SU-DHL-6 (cell line): ENCODE results near the gene ERMN.

Experiments used
- H2AFZ ChIP-seq: fragments of 200-600 bp; sonication (generic); 2 replicates; pipeline ENCODE4 v1.6.1; 2014; ENCODE audit warnings: low read depth, mild to moderate bottlenecking, moderate library complexity, mixed read lengths, antibody characterized with exemption, low read length; ENCODE audit not compliant: severe bottlenecking
- H3F3A ChIP-seq: fragments of 200-600 bp; shearing (Covaris generic); 2 replicates; pipeline ENCODE4 v1.6.0; 2016; ENCODE audit warnings: antibody characterized with exemption, mild to moderate bottlenecking; ENCODE audit not compliant: insufficient read depth
- H3K27ac ChIP-seq: fragments of 200-600 bp; sonication (generic); 2 replicates; pipeline ENCODE4 v1.5.1; 2016; ENCODE audit warnings: low read depth, mild to moderate bottlenecking, low read length, moderate library complexity, mixed read lengths
- H3K27me3 ChIP-seq: fragments of 200-600 bp; sonication (generic), shearing (Covaris generic); 2 replicates; pipeline ENCODE4 v1.6.0; 2014; ENCODE audit warnings: mild to moderate bottlenecking, low read length
- H3K36me3 ChIP-seq: fragments of 200-600 bp; sonication (generic); 2 replicates; pipeline ENCODE4 v1.6.1; 2014; ENCODE audit warnings: mild to moderate bottlenecking, low read length, mixed read lengths
- H3K4me2 ChIP-seq: fragments of 300-600, 200-600 bp; shearing (Covaris generic), sonication (generic); 2 replicates; pipeline ENCODE4 v1.6.0; 2014; ENCODE audit warnings: low read length, low read depth, mild to moderate bottlenecking; ENCODE audit not compliant: poor library complexity, severe bottlenecking
- H3K4me3 ChIP-seq: fragments of 200-600 bp; sonication (generic); 2 replicates; pipeline ENCODE4 v1.5.1; 2014; ENCODE audit warnings: antibody characterized with exemption, low read length, mild to moderate bottlenecking, mixed read lengths; ENCODE audit not compliant: insufficient read depth, poor library complexity, severe bottlenecking
- H3K79me2 ChIP-seq: fragments of 200-600 bp; sonication (generic); 2 replicates; pipeline ENCODE4 v1.6.1; 2014; ENCODE audit warnings: mild to moderate bottlenecking, low read length, moderate library complexity; ENCODE audit not compliant: insufficient read depth
- H3K9ac ChIP-seq: fragments of 200-600 bp; sonication (generic); 2 replicates; pipeline ENCODE4 v1.7.0; 2014; ENCODE audit warnings: mild to moderate bottlenecking, low read length
- H3K9me2 ChIP-seq: fragments of 200-600 bp; sonication (generic); replicated peaks from 2 replicates; pipeline ENCODE4 v1.6.1; 2014; ENCODE audit warnings: low read length; ENCODE audit not compliant: insufficient read depth
- H3K9me3 ChIP-seq: fragments of 200-600 bp; sonication (generic); 2 replicates; pipeline ENCODE4 v1.6.1; 2014; ENCODE audit warnings: low read length, mixed read lengths; ENCODE audit not compliant: insufficient read depth
- H4K20me1 ChIP-seq: fragments of 200-600 bp; sonication (generic); 2 replicates; pipeline ENCODE4 v1.6.1; 2014; ENCODE audit warnings: low read depth, mild to moderate bottlenecking, antibody characterized with exemption, low read length, moderate library complexity, mixed read lengths
- CTCF ChIP-seq: fragments of 200-600 bp; sonication (generic); IDR thresholded peaks from one replicate; pipeline ENCODE4 v1.5.1; 2017; ENCODE audit warnings: antibody characterized with exemption, mild to moderate bottlenecking, low read length, moderate library complexity; ENCODE audit not compliant: insufficient read depth, poor library complexity, severe bottlenecking
- EZH2phosphoT487 ChIP-seq: fragments of 200-600 bp; sonication (generic), shearing (Covaris generic); conservative IDR thresholded peaks from 2 replicates; pipeline ENCODE4 v1.6.1; 2018; ENCODE audit warnings: mild to moderate bottlenecking, antibody characterized with exemption, low read length, moderate library complexity, mixed read lengths

ERMN gene

GRCh38 chr2:157329524-157329923 is 3.9 kb upstream of the ERMN start:
- Histone ChIP-seq H3K4me2 (no peak overlapping the region), H4K20me1 (no peaks in the 10 kb centered on the region), H3K4me3 (no peak overlapping the region), H3F3A (no peaks in the 10 kb centered on the region), H3K27me3 (no peaks in the 10 kb centered on the region), H3K27ac (no peak overlapping the region), H3K9me2 (no peaks in the 10 kb centered on the region), H3K9ac (no peak overlapping the region), H3K36me3 (no peaks in the 10 kb centered on the region), H2AFZ (no peak overlapping the region), H3K9me3 (no peaks in the 10 kb centered on the region), H3K79me2 (no peaks in the 10 kb centered on the region)
- TF ChIP-seq CTCF (no peak), EZH2phosphoT487 (no peak)

DNA sequence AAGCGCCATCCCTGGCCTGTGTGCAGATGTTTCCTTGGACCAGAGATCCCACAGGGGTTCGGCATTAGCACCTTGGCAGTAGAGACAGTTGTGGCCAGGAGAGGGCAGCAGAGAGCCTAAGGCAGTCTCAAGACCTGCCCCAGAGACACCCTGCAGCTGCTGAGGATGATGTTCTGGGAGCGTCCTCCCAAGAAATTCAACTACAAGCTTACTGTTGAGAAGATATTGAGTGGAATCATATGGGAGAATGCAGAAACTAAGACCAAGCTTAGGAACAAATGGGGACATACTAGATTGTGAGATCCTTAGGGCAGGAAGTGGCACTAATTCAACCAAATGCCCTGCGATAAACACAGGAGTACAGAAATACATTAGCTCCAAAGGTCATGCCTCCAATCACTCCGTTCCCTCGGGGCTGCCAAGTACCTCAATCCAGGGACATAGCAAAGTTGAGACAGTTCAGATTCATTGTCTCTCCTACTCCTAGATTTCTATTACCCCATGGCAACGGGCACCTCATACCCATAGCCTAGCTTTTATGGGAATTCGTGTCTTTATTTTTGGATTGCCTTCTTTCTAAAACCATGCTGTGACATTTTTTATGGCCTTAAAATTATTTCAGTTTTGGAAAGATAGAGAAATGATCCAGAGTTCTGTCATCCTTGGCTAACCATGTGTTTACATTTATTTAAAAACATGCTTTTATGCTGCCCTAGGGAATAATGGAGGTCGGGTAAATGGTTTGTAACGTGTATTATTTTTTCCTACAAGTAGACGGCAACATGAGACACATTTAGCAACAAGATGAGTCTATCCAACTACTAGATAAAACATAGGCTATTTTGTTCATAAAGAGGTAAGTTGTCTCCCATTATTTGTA is 2.2 kb upstream of the ERMN start:
- no peak overlapping the region for H3K9ac ChIP-seq
- H3K27ac ChIP-seq: no peak overlapping the region
- H3K9me2 ChIP-seq: no peaks in the 10 kb centered on the region
- no peaks in the 10 kb centered on the region for H3K9me3 ChIP-seq
- H3K36me3 ChIP-seq: no peaks in the 10 kb centered on the region
- no peaks in the 10 kb centered on the region for H3F3A ChIP-seq
- no peak overlapping the region for H2AFZ ChIP-seq
- H3K4me3 ChIP-seq: no peak overlapping the region
- H4K20me1 ChIP-seq: no peaks in the 10 kb centered on the region
- H3K27me3 ChIP-seq: no peaks in the 10 kb centered on the region
- H3K4me2 ChIP-seq: no peak overlapping the region
- TF ChIP-seq CTCF (peak; percentile 95), EZH2phosphoT487 (no peak)
- H3K79me2 ChIP-seq: no peaks in the 10 kb centered on the region

DNA sequence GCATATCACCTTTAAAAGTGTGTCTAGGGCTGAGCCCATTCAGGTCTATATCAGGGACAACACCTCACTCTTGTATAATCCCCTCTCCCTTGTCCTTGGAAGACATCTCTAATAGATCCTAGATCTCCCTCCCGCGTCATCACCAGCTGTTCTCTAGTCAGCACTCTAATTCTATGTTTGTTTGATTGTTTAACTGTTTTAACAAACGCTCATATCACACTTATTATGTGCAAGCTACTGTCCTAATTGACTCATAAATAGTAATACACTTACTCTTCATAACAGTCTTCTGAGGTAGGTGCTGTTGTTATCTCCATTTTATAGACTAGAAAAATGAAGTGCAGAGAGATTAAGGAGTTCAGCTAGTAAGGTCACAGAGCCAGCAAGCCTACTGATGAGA is 1.6 kb upstream of the ERMN start:
- no peaks in the 10 kb centered on the region for H3F3A ChIP-seq
- H3K27ac ChIP-seq: no peak overlapping the region
- H3K9me3 ChIP-seq: no peaks in the 10 kb centered on the region
- H3K27me3 ChIP-seq: no peaks in the 10 kb centered on the region
- H3K4me2 ChIP-seq: no peak overlapping the region
- no peaks in the 10 kb centered on the region for H3K36me3 ChIP-seq
- H3K79me2 ChIP-seq: no peaks in the 10 kb centered on the region
- H3K9me2 ChIP-seq: no peaks in the 10 kb centered on the region
- TF ChIP-seq CTCF (no peak), EZH2phosphoT487 (no peak)
- no peak overlapping the region for H3K9ac ChIP-seq
- H2AFZ ChIP-seq: no peak overlapping the region
- H4K20me1 ChIP-seq: no peaks in the 10 kb centered on the region
- H3K4me3 ChIP-seq: no peak overlapping the region
